HEK293 (cell line): ENCODE data around the gene RBMS3.
"Not testable (repeated sequence)": the region's sequence is repeated elsewhere in the genome, so short reads cannot be mapped to it uniquely, and the experiment has no call there.

Experiments used
- CTCF ChIA-PET: fragments of 350-600 bp; formaldehyde crosslinking; extraction: SDS; loops from one replicate; lab custom pipeline; 2021; ENCODE audit warnings: antibody characterized with exemption; lab: Yijun Ruan, JAX
- POLR2A ChIA-PET: fragments of 300-600 bp; formaldehyde crosslinking; extraction: SDS; loops from one replicate; lab custom pipeline; 2020; ENCODE audit warnings: antibody characterized with exemption, inconsistent platforms; lab: Yijun Ruan, JAX
- H3K27ac ChIP-seq: fragments of 200-500 bp; sonication (Bioruptor generic); 2 replicates; pipeline ENCODE4 v1.5.1; 2014; ENCODE audit warnings: low read depth, low read length, control low read depth, inconsistent platforms; ENCODE audit errors: extremely low read depth
- H3K36me3 ChIP-seq, 2 experiments: fragments of 200-500 bp in 1 of 2; sonication (Bioruptor generic) in 1 of 2; 1 replicate in 1 of 2; 2 replicates in 1 of 2; pipeline ENCODE4 v1.5.1; 2014 to 2017; ENCODE audit warnings: inconsistent platforms in 2 of 2, low read length in 2 of 2; ENCODE audit not compliant: control insufficient read depth in 2 of 2, insufficient read depth in 1 of 2
- H3K4me1 ChIP-seq: fragments of 200-500 bp; sonication (Bioruptor generic); 2 replicates; pipeline ENCODE4 v1.5.1; 2014; ENCODE audit warnings: mild to moderate bottlenecking, low read length, inconsistent platforms; ENCODE audit not compliant: control insufficient read depth, insufficient read depth
- H3K4me3 ChIP-seq: 2 replicates; pipeline ENCODE4 v1.5.1; 2011; ENCODE audit warnings: low read depth, mild to moderate bottlenecking, control low read depth, low read length, moderate library complexity
- H3K9me3 ChIP-seq: fragments of 200-500 bp; sonication (Bioruptor generic); 2 replicates; pipeline ENCODE4 v1.5.1; 2014; ENCODE audit warnings: low read depth, low read length, inconsistent platforms; ENCODE audit not compliant: control insufficient read depth, insufficient read depth
- GLIS2 ChIP-seq: fragments of 450-650 bp; formaldehyde crosslinking; IDR thresholded peaks from 2 replicates; pipeline ENCODE4 v1.5.1; 2016; ENCODE audit warnings: missing biosample characterization, missing genetic modification characterization
- PRDM1 ChIP-seq: fragments of 450-650 bp; formaldehyde crosslinking; IDR thresholded peaks from 2 replicates; pipeline ENCODE4; 2016; ENCODE audit warnings: missing biosample characterization, missing genetic modification characterization
- YY2 ChIP-seq: fragments of 450-650 bp; formaldehyde crosslinking; IDR thresholded peaks from 2 replicates; pipeline ENCODE4 v1.5.1; 2016; ENCODE audit warnings: missing biosample characterization, missing genetic modification characterization
- ZEB2 ChIP-seq: fragments of 450-650 bp; formaldehyde crosslinking; IDR thresholded peaks from 2 replicates; pipeline ENCODE4 v1.5.1; 2016; ENCODE audit warnings: missing biosample characterization, missing genetic modification characterization
- ZFP41 ChIP-seq: fragments of 450-650 bp; formaldehyde crosslinking; IDR thresholded peaks from 2 replicates; pipeline ENCODE4 v1.5.1; 2016; ENCODE audit warnings: missing biosample characterization, missing genetic modification characterization, borderline replicate concordance
- ZNF121 ChIP-seq: fragments of 450-650 bp; formaldehyde crosslinking; IDR thresholded peaks from 2 replicates; pipeline ENCODE4 v1.5.1; 2016; ENCODE audit warnings: missing biosample characterization, missing genetic modification characterization
- ZNF211 ChIP-seq: fragments of 450-650 bp; formaldehyde crosslinking; IDR thresholded peaks from 2 replicates; pipeline ENCODE4 v1.5.1; 2016; ENCODE audit warnings: low read depth, missing biosample characterization, missing genetic modification characterization
- ZNF341 ChIP-seq: fragments of 450-650 bp; formaldehyde crosslinking; IDR thresholded peaks from 2 replicates; pipeline ENCODE4; 2016; ENCODE audit warnings: low read depth, missing biosample characterization, missing genetic modification characterization
- ZNF391 ChIP-seq: fragments of 450-650 bp; formaldehyde crosslinking; IDR thresholded peaks from 2 replicates; pipeline ENCODE4 v1.5.1; 2016; ENCODE audit warnings: low read depth, missing biosample characterization, missing genetic modification characterization, borderline replicate concordance
- ZNF423 ChIP-seq: fragments of 450-650 bp; formaldehyde crosslinking; IDR thresholded peaks from 2 replicates; pipeline ENCODE4 v1.5.1; 2016; ENCODE audit warnings: missing biosample characterization, missing genetic modification characterization
- ZNF544 ChIP-seq: fragments of 450-650 bp; formaldehyde crosslinking; IDR thresholded peaks from 2 replicates; pipeline ENCODE4 v1.5.0; 2017; ENCODE audit warnings: missing biosample characterization, missing genetic modification characterization
- ZNF561 ChIP-seq: fragments of 450-650 bp; IDR thresholded peaks from 2 replicates; pipeline ENCODE4 v1.5.1; 2018; ENCODE audit warnings: missing biosample characterization, missing genetic modification characterization, borderline replicate concordance
- ZNF747 ChIP-seq: fragments of 450-650 bp; formaldehyde crosslinking; IDR thresholded peaks from 2 replicates; pipeline ENCODE4 v1.5.1; 2016; ENCODE audit warnings: missing biosample characterization, missing genetic modification characterization
- ZNF791 ChIP-seq: fragments of 450-650 bp; formaldehyde crosslinking; IDR thresholded peaks from 2 replicates; pipeline ENCODE4 v1.5.1; 2016; ENCODE audit warnings: missing biosample characterization, missing genetic modification characterization
- ZNF837 ChIP-seq: fragments of 450-650 bp; formaldehyde crosslinking; IDR thresholded peaks from 2 replicates; pipeline ENCODE4 v1.5.1; 2016; ENCODE audit warnings: missing biosample characterization, missing genetic modification characterization
- ZSCAN23 ChIP-seq: fragments of 450-650 bp; formaldehyde crosslinking; IDR thresholded peaks from 2 replicates; pipeline ENCODE4 v1.5.1; 2016; ENCODE audit warnings: missing biosample characterization, missing genetic modification characterization
- ZSCAN30 ChIP-seq: fragments of 450-650 bp; IDR thresholded peaks from 2 replicates; pipeline ENCODE4 v1.5.1; 2018; ENCODE audit warnings: missing biosample characterization, mild to moderate bottlenecking, missing genetic modification characterization, moderate library complexity
- TF ChIP-seq, protein P1 (sequence below): fragments of 450-650 bp; formaldehyde crosslinking; IDR thresholded peaks from 2 replicates; pipeline ENCODE4 v1.5.1; 2016; ENCODE audit warnings: missing biosample characterization, missing genetic modification characterization
- TF ChIP-seq, protein P2 (sequence below): fragments of 450-650 bp; formaldehyde crosslinking; IDR thresholded peaks from 2 replicates; pipeline ENCODE4 v1.5.1; 2016; ENCODE audit warnings: missing biosample characterization, missing genetic modification characterization
- TF ChIP-seq, protein P3 (sequence below): fragments of 450-650 bp; formaldehyde crosslinking; IDR thresholded peaks from 2 replicates; pipeline ENCODE4 v1.5.1; 2017; ENCODE audit warnings: missing biosample characterization, mild to moderate bottlenecking, missing genetic modification characterization, moderate library complexity
- TF ChIP-seq, protein P4 (sequence below): fragments of 450-650 bp; formaldehyde crosslinking; IDR thresholded peaks from 2 replicates; pipeline ENCODE4 v1.5.1; 2017; ENCODE audit warnings: missing biosample characterization, missing genetic modification characterization
- TF ChIP-seq, protein P5 (sequence below): fragments of 450-650 bp; formaldehyde crosslinking; optimal IDR thresholded peaks from 2 replicates; pipeline ENCODE3; 2016; ENCODE audit warnings: missing biosample characterization, mild to moderate bottlenecking, missing genetic modification characterization

Gene RBMS3

DNA sequence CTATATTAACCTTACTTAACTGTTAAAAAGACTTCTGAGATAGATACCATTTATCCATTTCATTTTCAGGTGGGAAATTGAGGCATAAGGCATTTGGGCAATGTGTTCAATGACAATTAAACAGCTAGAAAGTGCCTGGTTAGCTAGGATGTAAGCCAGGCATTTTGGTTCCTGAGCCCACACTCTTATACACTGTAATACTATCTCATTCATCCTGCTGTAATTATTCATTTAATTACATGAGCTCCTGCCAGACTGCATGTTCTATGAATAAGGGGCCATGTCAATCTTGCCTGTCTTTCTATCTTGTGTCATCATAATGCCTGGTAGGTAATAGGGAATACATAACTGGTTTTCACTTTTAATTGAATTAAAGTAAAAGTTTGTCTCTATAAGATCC lies 74.0 kb downstream of the RBMS3 start (continued):
- TF ChIP-seq, protein P1, sequence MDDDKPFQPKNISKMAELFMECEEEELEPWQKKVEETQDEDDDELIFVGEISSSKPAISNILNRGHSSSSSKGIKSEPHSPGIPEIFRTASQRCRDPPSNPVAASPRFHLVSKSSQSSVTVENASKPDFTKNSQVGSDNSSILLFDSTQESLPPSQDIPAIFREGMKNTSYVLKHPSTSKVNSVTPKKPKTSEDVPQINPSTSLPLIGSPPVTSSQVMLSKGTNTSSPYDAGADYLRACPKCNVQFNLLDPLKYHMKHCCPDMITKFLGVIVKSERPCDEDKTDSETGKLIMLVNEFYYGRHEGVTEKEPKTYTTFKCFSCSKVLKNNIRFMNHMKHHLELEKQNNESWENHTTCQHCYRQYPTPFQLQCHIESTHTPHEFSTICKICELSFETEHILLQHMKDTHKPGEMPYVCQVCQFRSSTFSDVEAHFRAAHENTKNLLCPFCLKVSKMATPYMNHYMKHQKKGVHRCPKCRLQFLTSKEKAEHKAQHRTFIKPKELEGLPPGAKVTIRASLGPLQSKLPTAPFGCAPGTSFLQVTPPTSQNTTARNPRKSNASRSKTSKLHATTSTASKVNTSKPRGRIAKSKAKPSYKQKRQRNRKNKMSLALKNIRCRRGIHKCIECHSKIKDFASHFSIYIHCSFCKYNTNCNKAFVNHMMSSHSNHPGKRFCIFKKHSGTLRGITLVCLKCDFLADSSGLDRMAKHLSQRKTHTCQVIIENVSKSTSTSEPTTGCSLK (tag by site-specific recombination), result no peak
- TF ChIP-seq ZSCAN23 (tag by site-specific recombination) (no peak), ZNF837 (tag by site-specific recombination) (no peak)

DNA sequence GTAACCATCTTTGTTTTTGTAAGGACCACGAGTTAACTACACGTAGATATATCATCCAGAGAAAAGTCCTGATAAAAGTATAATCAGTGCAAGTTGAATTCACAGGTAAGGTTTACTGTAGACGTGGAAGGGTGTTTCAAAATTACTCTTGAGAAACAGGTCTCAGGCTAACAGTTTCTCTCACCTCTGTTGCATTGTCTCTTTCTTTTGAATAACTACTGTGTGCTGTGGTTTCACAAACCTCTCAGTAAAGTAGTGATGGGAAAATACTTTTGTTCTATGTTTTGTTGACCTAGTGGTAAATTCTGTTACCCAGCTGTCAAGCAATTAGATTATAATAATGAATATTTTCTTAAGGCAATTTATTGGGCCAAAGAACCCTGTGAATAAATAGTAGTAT lies 75.2 kb downstream of the RBMS3 start:
- no peak for TF ChIP-seq GLIS2
- no peak for TF ChIP-seq ZNF544 (tag by site-specific recombination)
- TF ChIP-seq, protein P2, sequence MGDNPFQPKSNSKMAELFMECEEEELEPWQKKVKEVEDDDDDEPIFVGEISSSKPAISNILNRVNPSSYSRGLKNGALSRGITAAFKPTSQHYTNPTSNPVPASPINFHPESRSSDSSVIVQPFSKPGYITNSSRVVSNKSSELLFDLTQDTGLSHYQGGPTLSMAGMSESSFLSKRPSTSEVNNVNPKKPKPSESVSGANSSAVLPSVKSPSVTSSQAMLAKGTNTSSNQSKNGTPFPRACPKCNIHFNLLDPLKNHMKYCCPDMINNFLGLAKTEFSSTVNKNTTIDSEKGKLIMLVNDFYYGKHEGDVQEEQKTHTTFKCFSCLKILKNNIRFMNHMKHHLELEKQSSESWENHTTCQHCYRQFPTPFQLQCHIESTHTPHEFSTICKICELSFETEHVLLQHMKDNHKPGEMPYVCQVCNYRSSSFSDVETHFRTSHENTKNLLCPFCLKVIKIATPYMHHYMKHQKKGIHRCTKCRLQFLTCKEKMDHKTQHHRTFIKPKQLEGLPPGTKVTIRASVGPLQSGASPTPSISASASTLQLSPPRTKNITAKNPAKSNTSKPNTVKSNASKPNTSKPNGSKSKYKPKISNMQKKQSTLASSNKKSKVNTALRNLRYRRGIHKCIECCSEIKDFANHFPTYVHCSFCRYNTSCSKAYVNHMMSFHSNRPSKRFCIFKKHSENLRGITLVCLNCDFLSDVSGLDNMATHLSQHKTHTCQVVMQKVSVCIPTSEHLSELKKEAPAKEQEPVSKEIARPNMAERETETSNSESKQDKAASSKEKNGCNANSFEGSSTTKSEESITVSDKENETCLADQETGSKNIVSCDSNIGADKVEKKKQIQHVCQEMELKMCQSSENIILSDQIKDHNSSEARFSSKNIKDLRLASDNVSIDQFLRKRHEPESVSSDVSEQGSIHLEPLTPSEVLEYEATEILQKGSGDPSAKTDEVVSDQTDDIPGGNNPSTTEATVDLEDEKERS (tag by site-specific recombination), result no peak
- TF ChIP-seq ZNF747 (tag by site-specific recombination), result no peak
- no peak for TF ChIP-seq ZNF211
- TF ChIP-seq ZNF423 (tag by site-specific recombination), result no peak
- TF ChIP-seq, protein P3, sequence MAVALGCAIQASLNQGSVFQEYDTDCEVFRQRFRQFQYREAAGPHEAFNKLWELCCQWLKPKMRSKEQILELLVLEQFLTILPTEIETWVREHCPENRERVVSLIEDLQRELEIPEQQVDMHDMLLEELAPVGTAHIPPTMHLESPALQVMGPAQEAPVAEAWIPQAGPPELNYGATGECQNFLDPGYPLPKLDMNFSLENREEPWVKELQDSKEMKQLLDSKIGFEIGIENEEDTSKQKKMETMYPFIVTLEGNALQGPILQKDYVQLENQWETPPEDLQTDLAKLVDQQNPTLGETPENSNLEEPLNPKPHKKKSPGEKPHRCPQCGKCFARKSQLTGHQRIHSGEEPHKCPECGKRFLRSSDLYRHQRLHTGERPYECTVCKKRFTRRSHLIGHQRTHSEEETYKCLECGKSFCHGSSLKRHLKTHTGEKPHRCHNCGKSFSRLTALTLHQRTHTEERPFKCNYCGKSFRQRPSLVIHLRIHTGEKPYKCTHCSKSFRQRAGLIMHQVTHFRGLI (tag by site-specific recombination), result no peak
- no peak for TF ChIP-seq ZSCAN30 (tag by site-specific recombination)
- TF ChIP-seq ZNF561 (tag by site-specific recombination), result no peak
- ChIA-PET POLR2A (no interaction called here), CTCF (no interaction called here)
- Histone ChIP-seq H3K4me1 (no peaks in the 10 kb centered on the region), H3K27ac (no peak overlapping the region), H3K4me3 (no peak overlapping the region), H3K9me3 (no peaks in the 10 kb centered on the region), H3K36me3 (no peaks in the 10 kb centered on the region)

DNA sequence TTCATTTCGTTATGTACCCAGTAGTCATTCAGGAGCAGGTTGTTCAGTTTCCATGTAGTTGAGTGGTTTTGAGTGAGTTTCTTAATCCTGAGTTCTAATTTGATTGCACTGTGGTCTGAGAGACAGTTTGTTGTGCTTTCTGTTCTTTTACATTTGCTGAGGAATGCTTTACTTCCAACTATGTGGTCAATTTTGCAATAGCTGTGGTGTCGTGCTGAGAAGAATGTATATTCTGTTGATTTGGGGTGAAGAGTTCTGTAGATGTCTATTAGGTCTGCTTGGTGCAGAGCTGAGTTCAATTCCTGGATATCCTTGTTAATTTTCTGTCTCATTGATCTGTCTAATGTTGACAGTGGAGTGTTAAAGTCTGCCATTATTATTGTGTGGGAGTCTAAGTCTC lies 79.4 kb downstream of the RBMS3 start:
- H3K9me3 ChIP-seq, H3K27ac ChIP-seq, H3K4me1 ChIP-seq, CTCF ChIA-PET, H3K4me3 ChIP-seq, POLR2A ChIA-PET, H3K36me3 ChIP-seq: not testable (repeated sequence)

DNA sequence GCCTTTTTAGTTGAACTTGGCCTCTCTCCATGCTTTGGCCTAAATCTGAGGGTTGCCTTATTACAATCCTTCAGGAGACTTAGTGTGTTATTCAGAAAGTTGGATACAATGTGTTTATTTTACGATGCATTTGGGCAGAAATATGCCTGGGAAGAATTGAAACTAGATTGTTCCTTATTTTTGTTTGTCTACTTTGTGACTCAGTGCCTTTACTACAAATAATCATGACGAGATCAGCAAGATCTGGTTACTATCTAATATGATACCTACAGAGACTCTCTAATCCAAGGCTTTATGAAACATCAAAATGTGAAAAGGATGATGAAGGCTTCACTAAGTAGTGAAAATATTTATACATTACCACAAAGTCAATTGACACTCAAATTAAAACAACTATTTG lies 82.2 kb downstream of the RBMS3 start:
- Histone ChIP-seq H3K4me3 (no peak overlapping the region), H3K36me3 (no peaks in the 10 kb centered on the region), H3K27ac (no peak overlapping the region), H3K9me3 (no peaks in the 10 kb centered on the region), H3K4me1 (no peaks in the 10 kb centered on the region)
- POLR2A ChIA-PET, result no interaction called here
- CTCF ChIA-PET, result no interaction called here
- no peak for TF ChIP-seq PRDM1 (tag by site-specific recombination)
- no peak for TF ChIP-seq YY2
- no peak for TF ChIP-seq ZNF121
- TF ChIP-seq ZEB2 (tag by site-specific recombination), result no peak
- no peak for TF ChIP-seq ZSCAN30 (tag by site-specific recombination)
- no peak for TF ChIP-seq ZNF341
- no peak for TF ChIP-seq ZFP41 (tag by site-specific recombination)
- no peak for TF ChIP-seq ZNF791 (tag by site-specific recombination)
- TF ChIP-seq ZNF391 (tag by site-specific recombination), result no peak
- TF ChIP-seq, protein P4, sequence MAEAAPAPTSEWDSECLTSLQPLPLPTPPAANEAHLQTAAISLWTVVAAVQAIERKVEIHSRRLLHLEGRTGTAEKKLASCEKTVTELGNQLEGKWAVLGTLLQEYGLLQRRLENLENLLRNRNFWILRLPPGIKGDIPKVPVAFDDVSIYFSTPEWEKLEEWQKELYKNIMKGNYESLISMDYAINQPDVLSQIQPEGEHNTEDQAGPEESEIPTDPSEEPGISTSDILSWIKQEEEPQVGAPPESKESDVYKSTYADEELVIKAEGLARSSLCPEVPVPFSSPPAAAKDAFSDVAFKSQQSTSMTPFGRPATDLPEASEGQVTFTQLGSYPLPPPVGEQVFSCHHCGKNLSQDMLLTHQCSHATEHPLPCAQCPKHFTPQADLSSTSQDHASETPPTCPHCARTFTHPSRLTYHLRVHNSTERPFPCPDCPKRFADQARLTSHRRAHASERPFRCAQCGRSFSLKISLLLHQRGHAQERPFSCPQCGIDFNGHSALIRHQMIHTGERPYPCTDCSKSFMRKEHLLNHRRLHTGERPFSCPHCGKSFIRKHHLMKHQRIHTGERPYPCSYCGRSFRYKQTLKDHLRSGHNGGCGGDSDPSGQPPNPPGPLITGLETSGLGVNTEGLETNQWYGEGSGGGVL, result no peak
- TF ChIP-seq, protein P5, sequence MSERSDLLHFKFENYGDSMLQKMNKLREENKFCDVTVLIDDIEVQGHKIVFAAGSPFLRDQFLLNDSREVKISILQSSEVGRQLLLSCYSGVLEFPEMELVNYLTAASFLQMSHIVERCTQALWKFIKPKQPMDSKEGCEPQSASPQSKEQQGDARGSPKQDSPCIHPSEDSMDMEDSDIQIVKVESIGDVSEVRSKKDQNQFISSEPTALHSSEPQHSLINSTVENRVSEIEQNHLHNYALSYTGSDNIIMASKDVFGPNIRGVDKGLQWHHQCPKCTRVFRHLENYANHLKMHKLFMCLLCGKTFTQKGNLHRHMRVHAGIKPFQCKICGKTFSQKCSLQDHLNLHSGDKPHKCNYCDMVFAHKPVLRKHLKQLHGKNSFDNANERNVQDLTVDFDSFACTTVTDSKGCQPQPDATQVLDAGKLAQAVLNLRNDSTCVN (tag by site-specific recombination), result no peak
